ENCODE results near the gene CDH4.
"Not testable (repeated sequence)": the region's sequence is repeated elsewhere in the genome, so short reads cannot be mapped to it uniquely, and the experiment has no call there.

Gene CDH4

DNA sequence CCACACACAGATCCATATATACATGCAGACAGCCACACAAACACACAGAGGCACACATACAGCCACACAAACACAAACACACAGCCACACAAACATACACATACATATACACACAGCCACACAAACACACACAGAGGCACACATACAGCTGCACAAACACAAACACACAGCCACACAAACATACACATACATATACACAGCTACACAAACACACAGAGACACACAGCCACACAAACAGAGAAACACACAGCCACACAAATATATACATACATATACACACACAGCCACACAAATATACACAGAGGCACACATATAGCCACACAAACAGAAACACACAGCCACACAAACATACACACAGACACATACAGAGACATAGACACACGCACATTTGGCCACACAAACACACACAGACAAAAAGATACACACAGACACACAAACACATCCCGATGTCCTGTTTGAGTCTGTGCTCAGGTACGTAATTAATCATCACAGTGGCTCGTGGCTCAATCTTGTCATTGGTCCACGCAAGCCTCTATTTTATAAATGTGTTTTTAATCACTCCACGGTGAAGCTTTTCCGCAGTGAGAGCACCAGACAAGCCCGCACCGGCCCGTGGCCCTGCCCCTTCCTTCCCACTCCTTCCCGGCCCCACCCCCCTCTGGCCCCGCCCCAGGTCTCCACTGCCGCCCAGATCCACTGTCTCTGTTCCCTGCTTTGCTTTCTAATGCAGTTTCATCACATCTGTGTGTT, 135.3 kb downstream of the CDH4 start:
- DNase-seq (ENCODE audit: low read depth), result no peak

- DNase-seq (ENCODE audit: low read depth), result no peak
Measured at GRCh38 chr20:61387954-61388348, 135.9 kb downstream of the CDH4 start.

- DNase-seq (ENCODE audit: low read depth), result no peak
Measured at GRCh38 chr20:61389077-61389476, 137.0 kb downstream of the CDH4 start.

DNA sequence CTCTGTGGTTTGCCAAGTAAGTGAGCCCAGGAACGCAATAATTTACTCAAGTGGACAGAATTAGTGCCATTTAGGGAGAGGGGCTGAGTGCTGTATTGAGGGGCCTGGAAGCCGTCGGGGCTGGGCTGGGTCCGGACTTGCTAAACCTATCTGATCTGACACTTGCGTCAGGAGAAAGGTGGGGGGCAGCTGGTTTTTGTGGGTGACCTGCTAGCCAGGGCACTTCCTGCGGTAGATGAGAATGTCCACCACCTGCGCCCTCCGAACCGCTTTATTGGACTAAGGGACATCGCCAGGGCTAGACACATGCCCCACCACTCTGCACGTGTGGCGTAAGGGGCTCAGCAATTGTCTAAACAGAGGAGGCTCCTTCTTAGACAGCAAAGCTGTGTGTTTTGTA, 139.1 kb downstream of the CDH4 start:
- DNase-seq (ENCODE audit: low read depth), result no peak

- DNase-seq (ENCODE audit: low read depth), result no peak
Measured at GRCh38 chr20:61391812-61392520, 139.9 kb downstream of the CDH4 start.

- no peak for DNase-seq (ENCODE audit: low read depth)
Measured at GRCh38 chr20:61394088-61394799, 142.2 kb downstream of the CDH4 start.

GRCh38 chr20:61396262-61396848, 144.3 kb downstream of the CDH4 start:
- DNase-seq (ENCODE audit: low read depth), result no peak

DNA sequence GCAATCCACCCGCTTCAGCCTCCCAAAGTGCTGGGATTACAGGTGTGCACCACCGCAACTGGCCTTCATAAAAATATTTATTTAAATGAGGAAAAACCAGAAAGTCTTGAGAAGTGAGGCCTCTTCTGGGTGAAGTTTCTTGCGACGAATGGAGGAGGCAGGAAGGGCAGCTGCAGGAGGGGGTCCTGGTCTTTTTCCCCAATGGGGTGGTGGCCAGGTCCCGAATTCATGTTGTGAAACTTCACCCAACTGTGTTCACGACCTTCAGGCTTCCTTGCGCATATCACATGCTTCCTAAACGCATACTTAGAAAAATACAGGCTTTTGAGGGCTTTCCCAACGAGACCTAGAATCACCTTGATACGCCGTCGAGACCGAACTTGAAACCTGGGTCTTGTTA, 145.1 kb downstream of the CDH4 start:
- no peak for DNase-seq (ENCODE audit: low read depth)

DNA sequence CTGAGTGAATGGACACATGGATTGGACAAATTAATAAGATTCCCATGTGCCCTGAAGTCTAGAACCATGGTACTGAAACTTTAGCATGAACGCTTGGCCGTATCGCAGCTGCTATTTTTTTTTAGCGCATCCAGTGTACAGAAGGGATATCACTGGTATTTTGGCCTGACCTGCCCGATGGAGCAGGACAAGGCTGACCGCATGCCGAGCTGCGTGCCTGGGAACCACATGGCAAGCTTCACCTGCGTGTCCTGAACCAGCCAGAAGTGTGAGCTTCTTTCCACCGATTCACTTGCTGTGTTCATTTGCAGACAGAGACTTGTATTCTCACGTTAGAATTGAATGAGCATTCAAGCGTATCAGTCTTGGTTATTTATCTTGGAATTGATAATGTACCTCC, 145.7 kb downstream of the CDH4 start:
- DNase-seq (ENCODE audit: low read depth), result no peak

DNA sequence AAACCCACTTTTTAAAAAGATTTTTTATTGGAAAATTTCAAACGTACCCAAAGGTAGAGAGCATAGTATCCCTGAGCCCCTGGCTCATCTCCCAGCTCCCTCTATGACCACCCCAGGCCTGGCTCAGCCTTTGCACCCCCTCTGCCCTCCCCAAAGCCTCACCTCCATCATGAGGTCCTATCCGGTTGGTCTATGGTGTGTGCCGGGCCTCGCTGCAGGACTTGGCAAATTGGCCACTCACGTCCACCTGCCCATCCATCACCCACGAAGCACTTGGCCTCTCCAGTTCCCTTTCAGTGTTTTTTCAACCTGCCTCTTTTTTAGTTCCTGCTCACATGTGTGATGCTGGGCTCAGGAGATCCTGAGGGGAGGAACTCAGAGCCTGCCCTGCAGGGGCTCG, 147.4 kb downstream of the CDH4 start:
- no peak for DNase-seq (ENCODE audit: low read depth)

- DNase-seq (ENCODE audit: low read depth), result no peak
Measured at GRCh38 chr20:61400499-61400898, 148.4 kb downstream of the CDH4 start.

DNA sequence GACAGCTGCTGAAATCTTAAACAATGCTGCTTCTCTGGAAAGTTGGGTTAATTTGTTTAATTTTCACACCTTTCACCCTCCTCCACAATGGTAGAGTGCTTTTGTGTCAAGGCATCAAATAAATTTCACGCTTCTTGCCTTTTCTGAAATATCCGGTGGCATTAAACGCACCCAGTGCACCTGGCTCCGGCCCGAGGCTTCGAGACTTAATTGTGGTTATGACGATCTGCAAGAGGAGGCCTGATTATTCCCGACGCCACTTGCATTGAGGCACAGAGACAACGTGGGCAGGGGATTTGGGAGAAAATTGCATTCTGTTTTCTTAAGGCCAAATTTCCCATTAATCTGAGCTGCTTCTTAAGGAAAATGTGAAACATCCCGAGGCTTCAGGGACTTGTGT, 152.2 kb downstream of the CDH4 start:
- no peak for DNase-seq (ENCODE audit: low read depth)

DNA sequence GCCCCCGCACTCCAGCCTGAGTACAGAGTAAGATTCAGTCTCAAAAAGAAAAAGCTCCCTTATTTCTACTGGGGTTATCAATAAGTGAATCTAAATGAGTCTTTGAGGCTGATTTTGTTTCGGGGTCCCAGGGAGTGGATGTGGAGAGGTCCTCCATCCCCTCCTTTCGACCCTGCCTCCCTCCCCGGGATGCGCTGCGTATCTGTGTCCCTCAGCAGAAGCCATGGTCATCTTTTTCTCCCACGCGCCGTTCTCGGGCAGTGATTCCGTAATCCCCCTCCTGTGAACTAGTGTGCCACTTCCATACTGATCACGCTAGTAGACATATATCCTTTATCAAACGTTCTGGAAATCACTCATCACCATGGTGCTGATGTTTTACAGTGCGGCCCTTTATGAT, 152.9 kb downstream of the CDH4 start:
- no peak for DNase-seq (ENCODE audit: low read depth)

GRCh38 chr20:61406773-61407172, 154.7 kb downstream of the CDH4 start:
- DNase-seq (ENCODE audit: low read depth), result not testable (repeated sequence)

DNA sequence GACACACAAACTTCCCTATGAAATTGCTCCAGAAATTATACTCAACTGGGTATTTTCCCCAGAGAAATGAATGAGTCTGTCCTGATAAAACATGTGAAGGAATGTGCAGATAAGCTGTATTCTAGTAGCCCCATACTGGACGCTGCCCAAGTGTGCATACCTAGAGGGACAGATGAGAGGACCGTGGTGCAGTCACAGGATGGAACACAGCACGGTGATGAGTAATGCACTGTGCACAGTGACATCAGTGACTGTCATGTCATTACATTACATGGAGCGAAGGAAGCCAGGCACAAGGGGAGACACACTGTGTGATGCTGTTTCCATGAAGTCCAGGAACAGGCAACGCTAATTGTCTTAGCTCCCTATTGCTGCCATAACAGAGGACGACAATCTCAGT, 155.5 kb downstream of the CDH4 start:
- no peak for DNase-seq (ENCODE audit: low read depth)

- DNase-seq (ENCODE audit: low read depth), result no peak
Measured at GRCh38 chr20:61408951-61409740, 157.1 kb downstream of the CDH4 start.

GRCh38 chr20:61411743-61412142, 159.7 kb downstream of the CDH4 start:
- DNase-seq (ENCODE audit: low read depth), result no peak

- DNase-seq (ENCODE audit: low read depth), result no peak
Measured at GRCh38 chr20:61413752-61414151, 161.7 kb downstream of the CDH4 start.

DNA sequence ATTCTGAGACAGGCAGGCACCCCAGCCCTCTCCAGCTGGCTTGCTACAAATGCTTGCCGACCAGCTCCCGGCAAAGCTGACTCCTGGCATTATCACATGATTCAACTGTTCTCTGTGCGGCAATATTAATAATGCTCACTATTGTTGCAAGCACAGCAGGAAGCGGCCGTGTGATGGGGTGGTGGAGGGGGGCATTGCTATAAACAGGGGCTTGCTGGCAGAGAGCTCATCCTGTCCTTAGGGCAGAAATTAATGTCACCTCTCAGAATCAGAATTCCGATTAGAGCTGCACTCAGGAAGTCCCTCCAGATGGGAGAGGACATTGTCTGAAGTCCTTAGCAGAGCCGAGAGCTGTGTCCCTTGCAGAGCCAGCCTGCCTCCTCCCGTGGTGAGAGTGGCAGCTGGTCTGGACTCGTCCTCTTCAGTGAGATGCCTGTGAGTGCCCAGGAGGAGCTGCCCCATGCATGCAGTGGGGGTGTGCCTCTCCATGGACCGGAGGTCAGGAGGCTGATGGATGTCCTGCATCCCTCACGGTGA, 162.5 kb downstream of the CDH4 start:
- DNase-seq (ENCODE audit: low read depth), result no peak

DNA sequence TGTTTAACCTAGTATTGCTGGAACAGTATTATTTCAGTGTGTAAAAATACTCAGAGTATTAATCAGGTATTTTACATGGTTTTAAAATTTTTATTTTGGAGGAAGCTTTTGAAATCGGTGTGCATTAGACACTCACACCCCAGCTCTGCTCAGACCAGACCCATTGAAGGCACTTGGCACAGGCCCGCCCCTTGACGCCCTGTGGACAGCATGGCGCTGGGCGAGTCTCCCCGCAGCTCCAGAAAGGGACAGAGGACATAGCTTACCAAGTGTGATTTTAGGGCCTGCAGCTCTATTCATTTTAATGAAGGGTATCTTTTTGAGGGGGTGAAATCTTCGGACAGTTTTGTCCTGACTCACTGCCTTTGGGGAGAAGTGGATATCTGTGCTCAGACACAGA, 164.5 kb downstream of the CDH4 start:
- DNase-seq (ENCODE audit: low read depth), result no peak

DNA sequence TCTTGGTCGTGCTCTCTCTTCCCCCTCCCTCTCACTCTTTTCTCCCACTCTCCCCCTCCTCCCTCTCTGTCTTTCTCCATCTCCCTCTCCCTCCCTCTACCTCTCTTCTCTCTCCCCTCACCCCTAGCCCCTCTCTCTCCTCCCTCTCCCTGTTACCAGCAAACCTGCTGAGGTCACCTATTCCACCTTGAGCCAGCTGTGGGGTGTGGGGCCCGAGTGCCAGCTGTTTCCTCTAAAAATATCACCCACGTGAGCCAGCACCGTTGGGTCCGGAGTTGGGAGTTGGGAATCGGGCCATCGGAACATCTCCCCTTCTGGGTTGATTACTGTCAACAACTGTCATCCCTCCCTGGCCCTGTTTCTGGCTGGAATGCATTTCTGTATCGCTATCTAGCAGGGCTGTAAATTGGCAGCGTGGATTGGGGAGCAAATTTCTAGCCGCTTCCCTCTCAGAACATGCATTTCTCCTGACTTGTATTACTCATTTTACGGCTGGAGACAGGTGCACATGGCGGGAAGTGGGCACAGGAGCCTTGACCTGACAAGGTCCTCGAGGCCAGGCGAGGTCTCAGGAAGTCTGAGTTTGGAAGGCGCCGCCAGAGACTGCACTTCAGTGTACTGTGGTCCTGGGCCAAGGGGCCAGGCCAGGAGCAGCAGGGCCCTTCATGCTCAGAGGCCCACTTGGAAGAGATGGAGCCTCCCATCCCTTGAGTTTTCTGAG, 165.3 kb downstream of the CDH4 start:
- DNase-seq (ENCODE audit: low read depth), result no peak
